GM18867 (cell line): ENCODE results near the gene OR4D1.

Source experiments
- ATAC-seq: cut with Tn5 transposase; IDR thresholded peaks from one replicate; pipeline ENCODE4 v1.9.1; 2021; ENCODE audit warnings: mild to moderate bottlenecking, moderate library complexity; ENCODE audit not compliant: unreplicated experiment

OR4D1 gene

GRCh38 chr17:58153046-58153445, 4.9 kb downstream of the OR4D1 start:
- ATAC-seq = no peak

GRCh38 chr17:58153671-58154070, 5.5 kb downstream of the OR4D1 start:
- no peak for ATAC-seq

GRCh38 chr17:58156839-58157803, 8.9 kb downstream of the OR4D1 start:
- no peak for ATAC-seq

GRCh38 chr17:58158181-58158580, 10.0 kb downstream of the OR4D1 start:
- ATAC-seq = no peak

GRCh38 chr17:58161566-58161965, 13.4 kb downstream of the OR4D1 start:
- no peak for ATAC-seq

GRCh38 chr17:58165981-58166380, 17.8 kb downstream of the OR4D1 start:
- no peak for ATAC-seq

- no peak for ATAC-seq
These were observed 18.5 kb downstream of the OR4D1 start, which contains the start of gene OR4D2 for GRCh38 chr17:58166682-58167081. Gene OR4D2 (plus strand): TSS chr17:58166982. CDS start chr17:58169656, 2,674 bp downstream.

- no peak for ATAC-seq
These were observed 22.4 kb downstream of the OR4D1 start for GRCh38 chr17:58170622-58171021.

GRCh38 chr17:58172369-58173071, 24.3 kb downstream of the OR4D1 start:
- ATAC-seq = no peak

- no peak for ATAC-seq
These were observed 26.7 kb downstream of the OR4D1 start for GRCh38 chr17:58174871-58175270.

- no peak for ATAC-seq
These were observed 28.0 kb downstream of the OR4D1 start for GRCh38 chr17:58176200-58176599.

- ATAC-seq = no peak
These were observed 33.6 kb downstream of the OR4D1 start for GRCh38 chr17:58181796-58182195.

- ATAC-seq = no peak
These were observed 35.3 kb downstream of the OR4D1 start for GRCh38 chr17:58183514-58183913.

- ATAC-seq = no peak
These were observed 36.3 kb downstream of the OR4D1 start for GRCh38 chr17:58184308-58184985.

GRCh38 chr17:58184986-58185761, 37.0 kb downstream of the OR4D1 start:
- no peak for ATAC-seq

- no peak for ATAC-seq
These were observed 38.4 kb downstream of the OR4D1 start for GRCh38 chr17:58186591-58186990.

- ATAC-seq = no peak
These were observed 38.9 kb downstream of the OR4D1 start for GRCh38 chr17:58187063-58187462.

- ATAC-seq = no peak
These were observed 39.5 kb downstream of the OR4D1 start for GRCh38 chr17:58187675-58188074.

GRCh38 chr17:58189436-58190146, 41.4 kb downstream of the OR4D1 start:
- no peak for ATAC-seq
